HUDEP-2 (cell line): ENCODE data around the gene PCSK7.

Experiments
- DNase-seq, 76 experiments: peaks; one replicate each; lab custom pipeline; 2025; ENCODE audit not compliant: unreplicated experiment in 76 of 76; lab: John Stamatoyannopoulos, UW

The PCSK7 gene

GRCh38 chr11:117171007-117171403 is 60.9 kb downstream of the PCSK7 start:
- DNase-seq, result no peak

- no peak for DNase-seq
These were observed 61.7 kb downstream of the PCSK7 start for GRCh38 chr11:117170210-117170609.

DNA sequence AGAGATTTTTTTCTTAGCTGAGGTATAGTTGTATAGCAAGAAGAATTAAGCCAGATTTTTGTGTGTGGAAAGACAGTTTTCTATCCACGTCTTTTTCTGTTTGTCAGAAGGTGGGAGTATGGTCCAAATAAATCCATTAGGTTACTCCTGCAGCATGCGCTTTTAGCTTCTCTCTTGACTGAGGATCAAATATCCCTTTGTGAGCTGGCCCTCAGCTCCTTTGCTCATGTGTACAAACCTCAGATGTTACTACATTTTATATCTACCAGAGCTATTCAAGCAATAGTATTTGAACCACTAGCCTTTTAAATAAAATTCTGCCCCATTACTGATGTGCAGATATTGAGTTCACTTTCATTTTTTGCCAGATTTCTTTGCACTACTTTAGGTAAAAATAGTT is 62.1 kb downstream of the PCSK7 start:
- DNase-seq, result no peak

GRCh38 chr11:117166491-117166890 is 65.4 kb downstream of the PCSK7 start:
- DNase-seq, result no peak

DNA sequence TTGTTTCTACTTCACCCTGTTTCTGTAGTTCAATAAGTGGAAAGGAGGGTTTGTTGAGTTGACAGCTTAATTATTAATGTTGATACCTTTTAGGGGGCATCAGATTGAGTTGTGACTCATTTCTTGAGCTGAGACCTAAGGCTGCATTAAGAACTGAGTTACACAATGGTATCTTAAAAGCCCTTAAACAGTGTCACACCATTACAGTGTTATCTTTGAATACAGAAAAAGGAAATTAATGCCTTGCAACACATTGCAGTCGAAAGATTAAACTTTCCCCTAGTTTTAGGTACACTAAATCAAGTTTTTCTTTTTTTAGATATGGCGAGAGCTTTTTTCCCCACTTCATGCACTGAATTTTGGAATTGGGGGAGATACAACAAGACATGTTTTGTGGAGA is 71.0 kb downstream of the PCSK7 start:
- peak in 9 of 76 experiments; percentile 5 to 50 (median 15) for DNase-seq

DNA sequence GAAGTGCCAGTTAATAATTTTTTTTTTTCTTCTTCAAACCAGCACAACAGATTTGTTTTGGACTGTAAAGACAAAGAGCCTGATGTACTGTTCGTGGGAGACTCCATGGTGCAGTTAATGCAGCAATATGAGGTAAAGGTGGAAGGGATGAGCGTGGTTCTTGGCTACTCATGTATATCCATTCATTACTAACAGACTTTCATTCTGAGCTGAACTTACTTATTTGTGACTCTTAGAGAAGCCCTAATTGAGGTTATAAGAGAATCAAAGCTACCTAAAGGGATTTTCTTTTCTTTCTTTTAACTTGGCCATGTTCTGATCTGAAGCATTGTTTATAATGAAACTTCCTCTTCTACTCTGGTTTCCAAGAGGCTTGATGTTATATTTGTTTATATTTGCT is 72.0 kb downstream of the PCSK7 start:
- no peak for DNase-seq

DNA sequence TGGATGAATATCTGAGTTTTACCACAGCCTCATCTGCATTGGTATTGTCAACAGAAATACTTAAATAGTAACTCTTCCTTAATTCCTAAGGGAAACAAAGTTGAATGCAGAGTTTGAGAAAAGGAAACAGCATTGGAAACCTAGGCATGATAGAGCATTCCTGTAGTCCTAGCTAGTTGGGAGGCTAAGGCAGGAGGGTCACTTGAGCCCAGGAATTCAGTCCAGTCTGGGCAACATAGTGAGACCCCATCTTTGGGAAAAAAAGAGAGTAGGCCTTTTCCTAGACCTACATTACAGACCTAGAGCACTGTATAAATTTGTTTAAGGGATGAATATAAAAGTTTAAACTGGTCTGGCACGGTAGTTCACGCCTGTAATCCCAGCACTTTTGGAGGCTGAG is 74.4 kb downstream of the PCSK7 start:
- DNase-seq, result no peak

DNA sequence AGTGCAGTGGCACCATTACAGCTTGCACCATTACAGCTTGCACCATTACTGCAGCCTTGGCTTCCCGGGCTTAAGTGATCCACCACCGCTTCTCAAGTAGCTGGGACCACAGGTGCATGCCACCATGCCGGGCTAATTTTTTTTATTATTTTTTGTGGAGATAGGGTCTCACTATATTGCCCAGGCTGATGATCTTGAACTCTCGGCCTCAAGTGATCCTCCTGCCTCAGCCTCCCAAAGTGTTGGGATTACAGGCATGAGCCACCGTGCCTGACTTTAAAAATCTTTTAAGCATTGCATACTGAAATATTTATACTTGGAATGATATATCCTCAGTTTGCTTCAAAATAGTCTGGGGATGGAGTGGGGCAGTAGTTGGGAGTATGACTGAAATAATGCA is 77.4 kb downstream of the PCSK7 start:
- DNase-seq, result no peak
